Smooth muscle cell of the brain vasculature (primary cell): ENCODE measurements around the gene PITX3.

Experiments
- DNase-seq: peaks from one replicate; pipeline ENCODE4 v3.0.0-alpha.2; 2012; ENCODE audit warnings: low read depth, low spot score

PITX3 gene

DNA sequence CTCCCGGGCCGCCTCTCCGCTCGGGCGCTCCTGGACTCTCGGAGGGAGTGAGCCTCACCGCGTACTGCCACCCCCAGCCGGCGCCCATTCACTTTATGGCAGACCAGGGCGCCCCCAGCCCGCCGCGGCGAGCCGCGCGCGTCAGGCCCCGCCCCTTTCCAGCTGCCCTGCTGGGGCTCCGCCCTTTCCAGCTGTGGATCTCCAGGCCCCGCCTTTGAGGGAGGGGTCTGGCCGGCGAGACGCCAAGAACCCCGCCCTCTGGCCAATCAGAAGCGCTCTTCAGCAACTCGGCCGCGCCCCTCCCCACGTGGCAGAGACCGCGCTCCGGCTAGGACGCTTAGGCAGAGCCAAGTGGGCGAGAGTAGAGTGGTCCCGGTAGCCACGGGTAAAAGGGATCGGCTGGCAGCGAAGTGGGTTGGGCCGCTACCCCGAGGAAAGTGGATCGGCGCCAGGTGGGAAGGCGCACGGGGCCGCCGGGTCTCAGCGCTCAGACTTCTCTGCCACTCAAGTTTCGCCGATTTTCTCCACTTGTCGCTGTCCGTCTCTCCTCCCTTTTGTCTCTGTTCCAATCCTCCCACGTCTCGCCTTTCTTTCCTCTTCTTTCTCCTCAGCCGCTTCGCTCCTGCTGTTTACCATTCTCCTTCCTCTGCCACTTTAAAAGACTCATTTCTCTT is at the start of gene PITX3:
PITX3 (minus strand) TSS at position 69 of the 674 bp plus-strand sequence. CDS start 9,432 bp downstream, outside the sequence.
- peak; percentile 81 for DNase-seq

DNA sequence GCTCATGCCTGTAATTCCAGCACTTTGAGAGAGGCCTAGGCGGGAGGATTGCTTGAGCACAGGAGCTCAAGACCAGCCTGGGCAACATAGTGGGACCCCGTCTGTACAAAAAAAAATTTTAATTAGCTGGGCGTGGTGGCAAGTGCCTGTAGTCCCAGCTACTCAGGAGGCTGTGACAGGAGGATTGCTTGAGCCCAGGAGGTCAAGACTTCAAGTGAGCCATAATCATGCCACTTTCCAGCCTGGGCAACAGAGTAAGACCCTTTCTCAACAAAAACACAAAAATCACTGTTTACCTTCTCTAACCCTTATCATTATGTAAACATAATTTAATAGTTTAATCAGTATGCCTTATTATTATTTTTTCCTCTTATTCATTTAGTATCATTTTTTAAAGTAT is 48.5 kb upstream of the PITX3 start:
- no peak for DNase-seq

DNA sequence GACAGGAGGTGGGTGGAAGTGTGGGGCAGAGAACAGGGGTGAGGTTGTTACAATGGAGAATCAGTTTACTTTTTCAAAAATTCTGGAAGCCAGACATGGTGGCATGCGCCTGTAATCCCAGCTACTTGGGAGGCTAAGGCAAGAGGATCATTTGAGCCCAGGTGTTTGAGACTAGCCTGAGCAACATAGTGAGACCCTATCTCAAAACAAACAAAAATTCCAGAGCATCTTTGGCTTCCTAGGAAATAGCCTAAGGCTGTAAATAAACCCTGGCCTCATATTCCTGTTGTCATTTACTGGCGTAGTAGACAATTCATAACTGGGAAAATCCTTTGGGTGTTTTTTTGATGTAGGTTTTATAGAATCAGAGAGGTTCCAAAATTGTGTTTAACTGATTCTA is 48.0 kb upstream of the PITX3 start:
- no peak for DNase-seq

DNA sequence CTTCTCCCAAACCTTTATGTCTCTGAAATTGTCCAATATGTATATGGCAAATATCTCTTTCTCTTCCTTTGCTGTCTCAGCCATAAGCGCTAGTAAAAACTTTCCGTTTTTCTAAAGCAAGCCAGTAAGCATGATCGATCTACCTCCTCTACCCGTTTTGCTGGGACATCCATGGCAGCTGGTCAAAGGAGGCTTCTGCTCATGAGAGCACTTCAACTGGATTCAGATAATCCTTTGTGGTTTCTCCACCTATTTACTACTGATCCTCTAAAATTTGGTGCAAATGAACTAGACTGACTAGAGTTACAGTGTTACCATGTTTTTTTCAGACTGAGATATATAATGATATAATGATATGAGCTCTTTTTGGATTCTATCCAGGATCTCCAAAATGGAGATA is 46.7 kb upstream of the PITX3 start:
- no peak for DNase-seq

DNA sequence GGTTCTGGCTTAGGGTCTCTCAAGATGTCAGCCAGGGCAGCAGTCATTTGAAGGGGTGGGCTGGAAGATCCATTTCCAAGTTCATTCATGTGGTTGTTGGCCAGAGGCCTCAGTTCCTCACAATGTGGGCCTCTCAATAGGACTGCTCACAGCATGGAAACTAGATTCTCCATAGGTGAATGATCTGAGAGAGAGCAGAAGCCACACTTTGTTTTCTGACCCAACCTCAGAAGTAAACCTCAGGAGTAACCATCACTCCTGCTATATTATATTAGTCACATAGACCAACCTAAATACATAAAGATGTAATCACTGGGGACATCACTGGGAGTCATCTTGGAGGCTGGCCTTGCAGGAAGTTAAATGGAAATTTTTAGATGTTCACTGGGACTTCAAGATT is 46.2 kb upstream of the PITX3 start:
- DNase-seq = no peak

DNA sequence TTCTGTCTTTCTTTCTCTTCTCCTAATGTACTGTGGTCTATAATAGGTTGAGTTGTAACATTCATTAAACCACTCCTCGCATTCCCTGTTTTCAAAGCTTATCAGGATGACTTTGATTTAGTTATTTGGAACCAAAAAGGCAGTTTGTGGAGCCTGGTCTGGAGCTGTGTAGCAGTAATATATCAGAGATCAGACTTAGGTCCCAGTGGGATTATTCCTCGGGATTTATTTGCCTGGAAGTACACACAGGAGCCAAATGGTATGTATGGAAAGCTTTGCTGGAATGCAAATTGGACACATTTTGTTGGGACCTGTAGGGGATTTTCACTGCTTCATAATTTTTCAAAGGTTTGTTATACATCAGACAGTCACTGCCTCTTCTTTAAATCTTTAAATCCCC is 44.9 kb upstream of the PITX3 start:
- DNase-seq = no peak

DNA sequence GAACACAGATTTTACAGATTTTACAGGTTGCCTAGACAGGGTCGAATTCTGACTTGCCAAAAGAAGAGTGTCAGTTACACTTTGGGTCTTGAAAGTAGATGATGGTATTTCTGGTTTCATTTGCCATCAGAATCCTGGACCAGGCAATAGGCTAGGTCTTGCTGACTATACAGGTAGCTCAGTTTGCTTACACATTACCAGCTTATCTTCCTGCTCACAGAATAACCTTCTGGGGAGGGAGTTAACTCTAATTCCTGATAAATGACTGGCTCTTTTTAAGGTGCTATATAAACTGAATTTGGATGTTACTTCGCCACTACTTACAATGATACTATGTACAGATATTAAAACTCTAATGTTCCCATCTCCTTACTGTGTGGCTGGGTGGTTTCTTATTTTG is 43.8 kb upstream of the PITX3 start:
- DNase-seq = no peak

DNA sequence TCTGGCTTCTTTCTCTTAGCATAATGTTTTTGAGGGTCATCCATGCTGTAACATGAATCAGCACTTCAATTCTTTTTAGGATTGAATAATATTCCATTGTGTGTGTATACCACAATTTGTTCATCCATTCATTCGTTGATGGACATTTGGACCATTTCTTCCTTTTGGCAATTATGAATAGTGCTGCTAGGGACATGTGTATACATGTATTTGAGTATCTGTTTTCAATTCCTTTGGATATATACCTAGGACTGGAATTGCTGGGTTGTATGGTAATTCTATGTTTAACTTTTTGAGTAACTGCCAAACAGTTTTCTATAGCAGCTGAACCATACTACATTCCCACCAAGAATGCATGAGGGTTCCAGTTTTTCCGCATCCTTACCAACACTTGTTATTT is 43.2 kb upstream of the PITX3 start:
- no peak for DNase-seq

DNA sequence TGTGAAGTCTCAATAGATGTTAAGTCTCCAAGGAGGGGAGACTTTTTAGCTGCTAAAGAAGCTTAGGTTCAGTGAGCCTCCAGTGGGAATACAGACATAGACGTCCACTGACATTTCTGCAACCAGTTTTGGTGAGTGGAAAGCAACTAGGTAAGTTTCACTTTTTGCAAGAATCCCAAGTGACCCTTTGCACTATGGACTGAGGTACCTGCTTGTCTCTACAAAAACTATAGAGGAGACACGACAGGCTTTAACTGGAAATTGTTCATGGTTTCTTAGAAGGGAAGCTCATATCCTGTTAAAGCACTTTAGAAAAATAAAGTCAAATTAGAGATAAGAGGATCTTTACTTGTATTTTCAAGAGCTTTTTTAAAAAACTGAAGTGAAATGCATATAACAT is 42.6 kb upstream of the PITX3 start:
- no peak for DNase-seq

DNA sequence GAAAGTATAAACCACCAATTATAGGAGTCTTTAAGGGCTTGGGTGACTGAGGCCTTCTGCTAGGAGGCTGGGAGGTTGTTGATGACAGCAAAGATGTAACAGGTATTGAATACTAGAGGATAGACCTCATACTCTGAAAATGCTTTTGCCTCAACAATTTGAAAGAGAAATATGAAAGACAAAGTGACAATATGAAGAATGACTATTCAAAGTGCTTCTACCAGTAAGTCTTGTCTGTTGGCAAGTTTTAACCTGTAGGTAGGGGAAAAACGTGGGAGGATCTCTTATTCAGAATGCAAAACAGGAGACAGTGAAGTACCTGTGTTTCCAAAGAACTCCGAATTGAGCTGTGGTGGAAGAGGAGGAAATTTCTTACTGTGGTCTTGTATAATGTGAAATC is 42.2 kb upstream of the PITX3 start:
- no peak for DNase-seq

DNA sequence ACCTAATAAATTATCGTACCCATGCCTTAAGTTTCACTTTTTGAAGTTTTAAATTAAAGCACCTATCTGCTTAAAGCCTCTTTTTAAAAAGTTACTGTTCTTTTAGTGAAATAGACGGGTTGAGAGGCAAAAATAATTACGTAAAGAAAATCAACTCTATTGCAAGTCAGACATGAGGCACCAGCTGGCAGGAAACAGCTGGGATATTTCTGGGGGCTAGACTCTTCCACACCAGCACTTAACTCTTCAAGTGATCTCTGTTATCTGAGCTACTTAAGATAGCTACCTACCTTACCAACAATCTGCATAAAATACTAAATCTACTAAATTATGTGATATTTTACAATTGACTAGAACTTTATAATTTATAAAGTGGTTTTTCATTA is 39.8 kb upstream of the PITX3 start:
- no peak for DNase-seq

DNA sequence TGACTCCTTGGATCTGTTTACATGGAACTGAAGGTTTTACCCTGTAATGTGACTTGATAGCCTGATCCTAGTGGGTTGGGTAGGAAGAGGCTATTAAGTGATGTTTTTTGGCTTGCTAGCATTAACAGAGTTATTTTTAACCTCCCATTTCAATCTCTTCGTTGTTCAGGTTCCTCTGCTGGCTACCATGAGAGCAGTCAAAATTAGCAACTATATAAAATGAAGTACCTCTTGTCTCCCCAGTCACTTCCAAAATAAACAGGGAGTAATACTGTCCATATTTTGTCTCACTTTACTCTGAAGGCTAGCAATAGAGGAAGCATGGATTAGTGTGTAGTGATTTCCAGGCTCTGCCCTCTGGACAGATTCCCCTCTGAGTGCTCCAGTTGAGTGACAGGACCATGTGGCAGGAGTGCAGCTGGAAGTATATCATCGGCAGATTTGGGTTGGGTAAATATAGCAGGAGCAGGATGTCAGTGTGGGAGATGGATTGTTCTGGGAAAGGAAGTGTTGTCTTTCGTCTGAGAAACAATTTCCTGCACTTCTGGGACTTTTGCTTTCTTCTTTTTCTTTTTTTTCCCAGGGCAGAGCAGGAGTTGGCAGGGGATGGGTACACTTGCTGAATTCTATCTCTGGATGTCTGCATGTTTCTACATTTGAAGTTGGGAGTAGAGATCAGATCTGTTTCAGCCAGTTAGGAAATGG is 39.2 kb upstream of the PITX3 start:
- DNase-seq = no peak

DNA sequence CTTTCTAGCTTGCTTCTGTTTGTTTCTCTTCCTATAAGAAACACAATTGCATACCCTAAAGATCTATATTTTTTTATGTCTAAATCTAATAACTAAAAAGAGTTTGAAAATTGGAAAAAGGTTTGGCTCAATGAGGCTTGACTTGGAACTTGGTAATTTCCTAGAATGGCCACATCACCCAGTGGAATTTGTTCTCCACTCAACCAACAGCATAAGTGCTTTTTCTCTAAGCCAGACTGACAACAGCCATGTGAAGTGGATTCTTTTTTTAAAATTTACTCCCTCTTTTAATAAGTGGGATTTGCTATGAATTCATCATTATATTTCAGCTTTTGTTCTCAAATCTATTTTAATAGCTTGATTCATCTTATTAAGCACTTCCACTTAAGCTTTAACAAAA is 37.8 kb upstream of the PITX3 start:
- DNase-seq = no peak

DNA sequence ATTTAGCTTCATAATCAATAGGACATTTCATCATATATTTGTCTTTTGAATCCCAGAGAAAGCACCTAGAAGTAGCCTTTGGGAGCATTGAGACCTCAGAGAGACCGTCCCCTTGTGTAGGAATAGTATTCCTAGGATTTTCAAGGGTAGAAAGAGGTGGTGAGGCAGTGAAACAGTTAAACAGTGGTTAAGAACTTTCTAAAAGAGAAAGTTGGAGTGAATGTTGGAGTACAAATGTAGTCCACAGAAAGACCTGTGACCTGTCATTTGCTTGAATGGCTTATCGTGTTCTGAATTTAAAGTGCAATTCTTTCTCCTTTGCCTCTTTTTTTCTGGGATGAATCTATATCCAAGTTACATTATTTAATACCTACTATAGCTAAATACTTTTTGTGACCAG is 34.0 kb upstream of the PITX3 start:
- DNase-seq = no peak

DNA sequence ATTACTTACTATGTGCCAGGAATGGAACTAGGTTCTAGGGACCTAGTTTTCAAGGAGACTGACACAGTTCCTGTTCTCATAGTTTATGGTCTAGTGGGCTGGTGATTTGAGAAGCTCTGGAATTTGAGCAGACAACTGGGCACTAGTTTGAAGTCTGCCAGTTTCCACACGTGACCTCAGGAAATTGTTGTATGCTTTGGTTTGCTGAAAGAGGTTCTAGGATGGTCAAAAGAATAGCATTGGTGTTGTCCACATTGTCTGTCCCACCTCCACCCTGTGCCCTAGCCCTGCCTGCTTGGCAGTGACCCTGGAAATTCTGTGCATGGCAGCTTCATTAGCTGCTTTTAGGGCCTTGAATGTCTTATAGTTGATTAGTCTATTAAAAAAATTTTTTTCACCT is 32.8 kb upstream of the PITX3 start:
- no peak for DNase-seq

DNA sequence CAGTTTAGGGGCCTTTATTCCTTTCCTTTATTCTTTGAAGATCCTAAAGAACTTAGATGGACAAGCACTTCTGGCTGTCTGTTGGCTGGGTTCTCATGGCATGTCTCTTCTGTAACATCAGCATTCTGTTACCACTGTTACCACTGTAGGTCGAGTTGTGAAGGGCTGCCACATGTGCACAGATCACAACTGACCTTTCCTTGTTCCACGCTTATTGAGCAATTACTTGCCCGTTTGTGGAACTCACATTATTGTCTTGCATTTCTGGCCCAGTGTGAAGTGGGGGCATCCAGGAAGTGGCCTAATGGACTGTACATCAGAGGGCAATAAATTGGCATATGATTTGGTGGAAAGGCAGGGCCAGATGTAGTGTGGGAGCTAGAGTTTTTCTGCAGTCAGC is 27.7 kb upstream of the PITX3 start:
- DNase-seq = no peak

DNA sequence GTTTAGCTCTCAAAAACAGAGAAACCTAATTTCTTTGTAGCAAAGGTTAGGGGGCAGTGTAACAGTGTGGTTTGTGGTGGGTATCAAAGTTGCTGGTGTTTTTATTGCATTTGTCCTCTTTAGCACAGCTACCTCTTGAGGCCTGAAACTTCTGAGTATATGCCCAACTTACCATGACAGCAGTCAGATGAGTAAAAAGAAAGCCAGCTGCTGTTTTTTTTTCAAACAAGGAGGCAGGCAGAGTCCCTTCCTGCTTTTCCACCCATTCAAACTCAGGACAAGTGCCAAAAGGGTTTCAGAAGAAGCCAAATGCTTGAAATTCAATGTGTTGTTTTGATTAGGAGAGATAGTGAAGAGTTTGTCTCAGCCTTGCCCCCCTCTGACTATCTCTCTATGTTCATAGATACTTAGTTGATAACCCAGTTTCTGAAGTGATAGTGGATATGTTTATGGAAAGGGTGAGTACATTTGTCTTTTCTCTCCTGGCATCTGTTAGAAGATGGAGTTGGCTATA is 27.1 kb upstream of the PITX3 start:
- no peak for DNase-seq

DNA sequence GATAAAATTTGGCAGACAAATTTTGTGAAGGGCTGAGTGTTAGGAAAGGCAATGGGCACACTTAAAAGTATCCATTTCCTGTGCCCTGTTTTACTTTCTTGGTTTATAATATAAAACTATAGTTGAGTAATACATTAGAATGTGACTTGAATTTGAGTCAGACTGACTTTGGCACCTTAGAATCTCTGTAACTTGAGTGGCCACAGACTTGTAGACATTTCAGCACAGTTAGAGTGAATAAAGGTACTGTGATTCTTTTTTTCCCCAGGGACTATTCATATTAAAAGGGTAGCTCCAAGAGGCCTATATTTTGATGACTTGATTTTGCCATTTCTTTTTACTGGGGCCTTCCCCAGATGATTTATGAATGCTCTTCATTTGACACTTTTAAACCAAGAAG is 26.4 kb upstream of the PITX3 start:
- DNase-seq = no peak

DNA sequence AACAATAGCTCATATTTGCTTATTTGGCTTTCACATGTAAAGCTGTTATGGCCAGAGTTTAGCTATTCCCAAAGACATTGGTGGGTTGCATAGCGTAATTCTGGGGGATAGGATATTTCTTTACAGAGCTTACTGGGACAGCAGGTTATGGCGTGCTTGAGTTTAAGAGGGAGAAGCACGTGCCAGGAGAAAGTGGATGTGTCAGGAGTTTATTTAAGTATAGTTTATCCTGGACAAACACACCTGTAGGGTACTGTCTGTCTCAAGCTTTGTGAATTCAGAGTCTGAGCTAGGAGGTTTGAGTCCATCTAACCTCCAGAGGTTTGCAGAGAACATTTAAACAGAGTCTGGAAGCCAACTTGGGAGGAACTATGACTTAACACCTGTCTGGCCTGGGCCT is 25.4 kb upstream of the PITX3 start:
- no peak for DNase-seq

DNA sequence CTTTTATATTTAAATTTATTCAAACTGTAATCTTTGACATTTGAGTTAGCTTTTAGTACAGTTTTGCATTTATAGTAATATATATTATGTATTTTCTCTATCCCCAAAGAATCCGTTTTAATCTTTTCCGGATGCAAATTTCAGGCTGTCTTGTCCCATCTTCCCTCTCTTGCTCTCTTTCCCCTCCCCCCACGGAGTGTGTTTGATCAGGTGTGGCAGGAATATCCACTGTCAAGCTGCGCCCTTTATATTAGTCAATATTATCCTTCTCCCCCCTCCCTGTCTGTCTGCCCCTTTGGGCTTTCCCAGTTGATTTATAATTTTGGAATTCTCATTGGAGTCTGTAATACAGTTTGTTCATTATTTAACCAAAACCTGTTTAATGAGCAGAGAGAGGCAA is 23.1 kb upstream of the PITX3 start:
- DNase-seq = no peak

DNA sequence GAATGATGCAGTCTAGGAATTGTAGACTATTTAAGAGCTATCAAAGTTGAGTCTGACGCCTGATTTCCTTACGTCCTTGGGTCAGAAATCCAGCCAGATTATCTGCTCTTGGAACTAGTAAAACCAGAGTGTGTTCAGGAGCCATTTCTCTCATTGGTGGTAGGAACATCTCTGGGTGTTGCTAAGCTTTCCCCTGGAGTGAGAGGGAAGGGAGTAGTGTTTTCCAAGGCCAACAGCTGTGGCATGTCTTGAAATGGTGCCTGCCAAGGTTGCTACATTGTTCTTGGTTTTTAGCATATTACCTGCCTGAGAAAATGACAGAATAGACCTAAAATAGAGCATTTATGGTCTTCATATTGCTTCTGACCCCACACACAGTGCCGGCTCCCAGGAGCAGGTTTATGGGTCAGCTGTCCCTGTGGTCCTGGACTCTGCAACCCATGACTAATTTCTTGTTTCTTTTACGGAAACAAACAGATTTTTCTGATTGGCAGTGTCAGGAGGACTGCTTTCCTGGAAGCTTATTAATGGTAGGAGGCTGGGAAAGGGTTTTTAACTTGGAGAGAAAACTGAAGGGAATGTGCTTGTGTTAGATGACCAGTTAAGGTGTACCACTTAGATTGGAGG is 21.5 kb upstream of the PITX3 start:
- no peak for DNase-seq

DNA sequence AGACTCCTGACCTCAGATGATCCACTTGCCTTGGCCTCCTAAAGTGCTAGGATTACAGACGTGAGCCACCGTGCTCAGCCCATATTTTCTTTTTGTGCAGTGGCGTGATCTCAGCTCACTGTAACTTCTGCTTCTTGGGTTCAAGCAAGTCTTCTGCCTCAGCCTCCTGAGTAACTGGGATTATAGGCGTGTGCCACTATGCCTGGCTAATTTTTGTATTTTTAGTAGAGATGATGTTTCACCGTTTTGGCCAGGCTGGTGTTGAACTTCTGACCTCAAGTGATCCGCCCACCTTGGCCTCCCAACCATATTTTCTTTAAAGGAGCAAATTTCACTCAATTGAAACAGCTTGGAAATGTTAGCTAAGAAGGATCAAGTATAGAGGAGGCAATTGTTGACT is 20.5 kb upstream of the PITX3 start:
- no peak for DNase-seq

DNA sequence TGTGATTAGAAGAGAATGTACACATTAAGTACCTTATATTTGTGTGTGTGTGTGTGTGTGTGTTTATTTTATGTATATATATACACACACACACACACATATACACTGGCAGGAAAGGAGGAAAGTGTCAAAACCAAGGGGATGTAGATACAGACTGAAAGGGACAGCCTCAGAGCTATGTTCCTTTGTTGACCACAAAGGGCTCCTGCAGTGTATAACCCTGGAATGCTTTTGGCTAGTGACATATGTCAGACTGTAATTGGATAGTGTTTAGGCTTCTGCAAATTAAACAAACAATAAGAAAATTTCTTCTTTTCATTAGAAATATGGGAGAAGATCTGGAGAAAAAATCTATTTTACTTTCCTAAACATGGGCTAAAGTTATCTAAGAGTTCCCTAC is 19.9 kb upstream of the PITX3 start:
- DNase-seq = no peak
